ENCODE data around the gene ANKHD1.

DNA sequence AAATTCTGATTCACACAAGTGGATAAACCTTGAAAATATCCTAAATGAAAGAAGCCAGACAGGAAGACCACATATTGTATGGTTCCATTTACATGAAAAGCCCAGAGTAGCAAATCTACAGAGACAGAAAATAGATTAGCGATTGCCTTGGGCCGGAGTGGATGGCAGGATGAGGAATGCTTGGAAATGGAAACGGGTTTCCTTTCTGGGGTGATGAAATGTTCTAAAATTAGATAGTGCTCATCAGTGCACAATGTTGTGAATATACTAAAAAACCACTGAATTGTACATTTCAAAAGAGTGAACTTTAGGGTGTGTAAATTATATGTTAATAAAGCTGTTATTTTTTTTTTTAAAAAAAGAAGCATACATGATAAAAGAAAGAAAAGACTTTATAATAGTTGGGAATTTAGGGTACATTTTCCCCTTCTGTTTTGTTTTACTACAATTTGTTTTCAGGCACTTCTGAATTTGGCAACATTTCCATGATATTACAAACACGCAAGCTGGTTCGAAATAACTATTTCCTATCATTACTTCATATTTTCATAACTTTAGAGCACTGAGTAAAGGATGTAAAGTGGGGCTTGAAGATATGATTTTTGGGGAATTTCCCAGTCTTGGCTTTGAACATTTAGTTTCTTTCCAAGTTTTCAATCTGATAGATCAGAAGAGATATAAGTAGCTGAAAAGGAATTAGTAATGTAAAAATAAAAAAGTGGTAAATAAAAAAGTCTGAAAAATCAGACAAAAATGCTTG is 186.9 kb downstream of the ANKHD1 start:
- TF ChIP-seq REST (IDR thresholded peaks at IDR 0.05) (no peak), ZBTB33 (IDR thresholded peaks at IDR 0.05) (no peak), RAD21 (IDR thresholded peaks at IDR 0.05) (no peak), SP1 (IDR thresholded peaks at IDR 0.05) (no peak), TAF1 (conservative IDR thresholded peaks at IDR 0.05) (no peak), RXRA (IDR thresholded peaks at IDR 0.05) (no peak), YY1 (IDR thresholded peaks at IDR 0.05) (no peak), EGR1 (IDR thresholded peaks at IDR 0.05; ENCODE audit: low read depth in 2 of 2) (no peak), ATF3 (IDR thresholded peaks at IDR 0.05) (no peak), MAX (IDR thresholded peaks at IDR 0.05) (no peak), FOXA1 (IDR thresholded peaks at IDR 0.05) (no peak), HNF4A (conservative IDR thresholded peaks at IDR 0.05) (no peak), JUND (IDR thresholded peaks at IDR 0.05) (no peak)
- TF ChIP-seq, protein P1, sequence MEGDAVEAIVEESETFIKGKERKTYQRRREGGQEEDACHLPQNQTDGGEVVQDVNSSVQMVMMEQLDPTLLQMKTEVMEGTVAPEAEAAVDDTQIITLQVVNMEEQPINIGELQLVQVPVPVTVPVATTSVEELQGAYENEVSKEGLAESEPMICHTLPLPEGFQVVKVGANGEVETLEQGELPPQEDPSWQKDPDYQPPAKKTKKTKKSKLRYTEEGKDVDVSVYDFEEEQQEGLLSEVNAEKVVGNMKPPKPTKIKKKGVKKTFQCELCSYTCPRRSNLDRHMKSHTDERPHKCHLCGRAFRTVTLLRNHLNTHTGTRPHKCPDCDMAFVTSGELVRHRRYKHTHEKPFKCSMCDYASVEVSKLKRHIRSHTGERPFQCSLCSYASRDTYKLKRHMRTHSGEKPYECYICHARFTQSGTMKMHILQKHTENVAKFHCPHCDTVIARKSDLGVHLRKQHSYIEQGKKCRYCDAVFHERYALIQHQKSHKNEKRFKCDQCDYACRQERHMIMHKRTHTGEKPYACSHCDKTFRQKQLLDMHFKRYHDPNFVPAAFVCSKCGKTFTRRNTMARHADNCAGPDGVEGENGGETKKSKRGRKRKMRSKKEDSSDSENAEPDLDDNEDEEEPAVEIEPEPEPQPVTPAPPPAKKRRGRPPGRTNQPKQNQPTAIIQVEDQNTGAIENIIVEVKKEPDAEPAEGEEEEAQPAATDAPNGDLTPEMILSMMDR (IDR thresholded peaks at IDR 0.05; ENCODE audit: low read depth, low read length, missing input control) = no peak
